Cardiac muscle cell (in vitro differentiated cells and primary cell): Measurements from ENCODE around the gene OLFM4. TPM values are rescaled to one million over a fixed set of nuclear protein-coding genes. Genes with fewer than 3 reads are reported as not detected.
A peak's percentile ranks its signal among the peaks of the same experiment; 100 is the strongest.

Experiments
- DNase-seq, 2 donors: peaks; one replicate each; pipeline versions ENCODE4 v3.0.0 to v3.0.0-alpha.2; 2010 to 2017; ENCODE audit warnings: low read depth in 1 of 2, low spot score in 1 of 2
- H3K27ac ChIP-seq: fragments of 200-600 bp; sonication (generic); 2 replicates; pipeline ENCODE4 v1.5.1; 2016
- H3K27me3 ChIP-seq: fragments of 200-600 bp; sonication (generic); 2 replicates; pipeline ENCODE4 v1.6.0; 2016; ENCODE audit warnings: control low read depth
- H3K36me3 ChIP-seq: fragments of 200-600 bp; sonication (generic); 2 replicates; pipeline ENCODE4 v1.5.1; 2016; ENCODE audit warnings: control low read depth
- H3K4me1 ChIP-seq: fragments of 200-600 bp; sonication (generic); 2 replicates; pipeline ENCODE4 v1.8.1; 2017; ENCODE audit warnings: low read depth, mild to moderate bottlenecking, mixed run types
- H3K4me3 ChIP-seq: fragments of 200-600 bp; sonication (generic); 2 replicates; pipeline ENCODE4 v1.5.1; 2016; ENCODE audit warnings: mild to moderate bottlenecking
- H3K9me3 ChIP-seq: fragments of 200-600 bp; sonication (generic); 2 replicates; pipeline ENCODE4 v1.5.1; 2017; ENCODE audit warnings: low read depth, mild to moderate bottlenecking, control low read depth
- CTCF ChIP-seq: IDR thresholded peaks from 2 replicates; pipeline ENCODE4 v1.5.1; 2012; ENCODE audit warnings: low read depth, mild to moderate bottlenecking, low read length
- polyA plus RNA-seq: library from polyadenylated mRNA; unstranded; fragments of >200 nt; fragmentation: Nextera tagmentation; extraction: Ambion mirVana; gene quantifications from 2 replicates; pipeline ENCODE4 v1.2.1, GENCODE V29; 2016
- total RNA-seq: library from RNA; depleted of rRNA; stranded (reverse); fragments of >200 nt; gene quantifications from 2 replicates; pipeline ENCODE4 v1.2.3, GENCODE V29; 2016

OLFM4 gene
- total and polyA plus RNA-seq, 2 experiments from 2014 or later: not detected

- peaks cover 21% of the 10 kb centered on the region for H3K4me1 ChIP-seq
- DNase-seq: no peak
- no peak for TF ChIP-seq CTCF
Measured at GRCh38 chr13:53088871-53089270, 60.3 kb downstream of the OLFM4 start.

GRCh38 chr13:53089951-53090350 lies 61.3 kb downstream of the OLFM4 start:
- TF ChIP-seq CTCF: no peak
- Histone ChIP-seq H3K4me3 (no peak overlapping the region), H3K9me3 (no peaks in the 10 kb centered on the region), H3K27me3 (no peaks in the 10 kb centered on the region), H3K36me3 (no peaks in the 10 kb centered on the region), H3K4me1 (peaks cover 21% of the 10 kb centered on the region), H3K27ac (peak overlapping the region; percentile 94)
- DNase-seq: no peak

More at GRCh38 chr13:53088871-53089270, 60.3 kb downstream of the OLFM4 start:
- Histone ChIP-seq H3K27ac (no peak overlapping the region), H3K4me3 (no peak overlapping the region), H3K27me3 (no peaks in the 10 kb centered on the region), H3K9me3 (no peaks in the 10 kb centered on the region), H3K36me3 (no peaks in the 10 kb centered on the region)

- H3K4me1 ChIP-seq: peaks cover 21% of the 10 kb centered on the region
- H3K9me3 ChIP-seq: no peaks in the 10 kb centered on the region
- peak in 1 of 2 donors; percentile 36 for DNase-seq
- H3K4me3 ChIP-seq: no peak overlapping the region
- H3K36me3 ChIP-seq: no peaks in the 10 kb centered on the region
- H3K27ac ChIP-seq: peak overlapping the region; percentile 94
- no peaks in the 10 kb centered on the region for H3K27me3 ChIP-seq
- no peak for TF ChIP-seq CTCF
Measured at GRCh38 chr13:53090461-53090860, 61.8 kb downstream of the OLFM4 start.

- peaks cover 21% of the 10 kb centered on the region for H3K4me1 ChIP-seq
- no peak overlapping the region for H3K4me3 ChIP-seq
- no peaks in the 10 kb centered on the region for H3K36me3 ChIP-seq
- H3K27ac ChIP-seq: no peak overlapping the region
- no peaks in the 10 kb centered on the region for H3K27me3 ChIP-seq
- no peaks in the 10 kb centered on the region for H3K9me3 ChIP-seq
- no peak for TF ChIP-seq CTCF
- no peak for DNase-seq
Measured at GRCh38 chr13:53092931-53093330, 64.3 kb downstream of the OLFM4 start.

- Histone ChIP-seq H3K36me3 (no peaks in the 10 kb centered on the region), H3K4me1 (peaks cover 34% of the 10 kb centered on the region), H3K27me3 (no peaks in the 10 kb centered on the region), H3K9me3 (no peaks in the 10 kb centered on the region), H3K4me3 (no peak overlapping the region), H3K27ac (peak overlapping the region; percentile 94)
- peak in 1 of 2 donors; percentile 55 for DNase-seq
- no peak for TF ChIP-seq CTCF
Measured at GRCh38 chr13:53098455-53098854, 69.8 kb downstream of the OLFM4 start.
